ENCODE results near the gene FADS3. TPM values are rescaled to one million over a fixed set of nuclear protein-coding genes. Genes with fewer than 3 reads are reported as not detected.

Gene FADS3
- total and polyA plus RNA-seq, 9 of the 15 experiments (the other 6 are each of a cell fraction or from before 2014, with no cell fraction given) = 0.97 to 148 (median 92.7) TPM

GRCh38 chr11:61885784-61886580, 5.4 kb downstream of the FADS3 start (continued):
- TF ChIP-seq CHD7 (IDR thresholded peaks at IDR 0.05; ENCODE audit: low read depth, low read length) = no peak
- no peak for TF ChIP-seq SREBF2 (CRISPR knock-in tag; IDR thresholded peaks at IDR 0.05)
- TF ChIP-seq ATF6 (CRISPR knock-in tag; IDR thresholded peaks at IDR 0.05) = no peak
- TF ChIP-seq ZBTB43 (CRISPR knock-in tag; IDR thresholded peaks at IDR 0.05) = no peak
- TF ChIP-seq ZNF644 (tag; IDR thresholded peaks at IDR 0.05; ENCODE audit: low read depth) = no peak
- TF ChIP-seq BCOR (IDR thresholded peaks at IDR 0.05) = peak; percentile 74; the same call in 1 of the 2 replicates
- no peak for TF ChIP-seq ZNF436 (CRISPR knock-in tag; IDR thresholded peaks at IDR 0.05)
- no peak for TF ChIP-seq SMARCE1 (IDR thresholded peaks at IDR 0.05)
- peak; percentile 67 for TF ChIP-seq RBM25 (IDR thresholded peaks at IDR 0.05; ENCODE audit: low read depth, low read length, severe bottlenecking)

Data from K562 (cell line).